ENCODE data around the gene KRTAP10-1.

Gene KRTAP10-1

GRCh38 chr21:44523567-44524413, 16.2 kb downstream of the KRTAP10-1 start:
- no peak for TF ChIP-seq ZFX (IDR thresholded peaks at IDR 0.05)
- TF ChIP-seq CTCF (conservative IDR thresholded peaks at IDR 0.05): no peak
- no peak overlapping the region for H3K27ac ChIP-seq

- H3K27ac ChIP-seq: no peak overlapping the region
- TF ChIP-seq ZFX (IDR thresholded peaks at IDR 0.05) (no peak), CTCF (conservative IDR thresholded peaks at IDR 0.05) (no peak)
Observed at GRCh38 chr21:44522753-44523204, 17.2 kb downstream of the KRTAP10-1 start.

- H3K27ac ChIP-seq: no peak overlapping the region
- TF ChIP-seq ZFX (IDR thresholded peaks at IDR 0.05) (no peak), CTCF (conservative IDR thresholded peaks at IDR 0.05) (no peak)
Observed at GRCh38 chr21:44521928-44522752, 17.9 kb downstream of the KRTAP10-1 start.

GRCh38 chr21:44521301-44521927, 18.6 kb downstream of the KRTAP10-1 start:
- TF ChIP-seq CTCF (conservative IDR thresholded peaks at IDR 0.05): no peak
- no peak for TF ChIP-seq ZFX (IDR thresholded peaks at IDR 0.05)
- H3K27ac ChIP-seq: no peak overlapping the region

GRCh38 chr21:44520326-44521300, 19.4 kb downstream of the KRTAP10-1 start:
- TF ChIP-seq ZFX (IDR thresholded peaks at IDR 0.05) (no peak), CTCF (conservative IDR thresholded peaks at IDR 0.05) (no peak)
- no peak overlapping the region for H3K27ac ChIP-seq
